ENCODE measurements around the gene ARHGAP10. TPM values are rescaled to one million over a fixed set of nuclear protein-coding genes. Genes with fewer than 3 reads are reported as not detected.

Gene ARHGAP10
- total RNA-seq, 2 experiments from 2014 or later, result 6.3 to 7.1 TPM

GRCh38 chr4:148057516-148057915 lies 325.6 kb downstream of the ARHGAP10 start:
- H3K4me1 Mint-ChIP-seq (ENCODE audit: low read depth), result peaks cover 89% of the 10 kb centered on the region
- ChIA-PET CTCF (interaction anchor here (1.0 to 2.2 kb wide), 16 partner anchors 10 to 974 kb away, joined by 3 to 18 read pairs (median 4); partner anchors contain the start of gene NR3C2), POLR2A (interaction anchor here (1.9 kb wide), 1 partner anchor 386 kb away, joined by 11 read pairs; the partner anchor contains the start of gene NR3C2)
- H3K4me3 Mint-ChIP-seq, result no peak overlapping the region
- H3K27ac Mint-ChIP-seq, result peak overlapping the region; percentile 59
- ATAC-seq (no peak), DNase-seq (no peak)
- no peaks in the 10 kb centered on the region for H3K27me3 Mint-ChIP-seq (ENCODE audit: low read depth)
- no peaks in the 10 kb centered on the region for H3K9me3 Mint-ChIP-seq (ENCODE audit: insufficient read depth)
- peaks cover 17% of the 10 kb centered on the region for H3K36me3 Mint-ChIP-seq (ENCODE audit: low read depth)

DNA sequence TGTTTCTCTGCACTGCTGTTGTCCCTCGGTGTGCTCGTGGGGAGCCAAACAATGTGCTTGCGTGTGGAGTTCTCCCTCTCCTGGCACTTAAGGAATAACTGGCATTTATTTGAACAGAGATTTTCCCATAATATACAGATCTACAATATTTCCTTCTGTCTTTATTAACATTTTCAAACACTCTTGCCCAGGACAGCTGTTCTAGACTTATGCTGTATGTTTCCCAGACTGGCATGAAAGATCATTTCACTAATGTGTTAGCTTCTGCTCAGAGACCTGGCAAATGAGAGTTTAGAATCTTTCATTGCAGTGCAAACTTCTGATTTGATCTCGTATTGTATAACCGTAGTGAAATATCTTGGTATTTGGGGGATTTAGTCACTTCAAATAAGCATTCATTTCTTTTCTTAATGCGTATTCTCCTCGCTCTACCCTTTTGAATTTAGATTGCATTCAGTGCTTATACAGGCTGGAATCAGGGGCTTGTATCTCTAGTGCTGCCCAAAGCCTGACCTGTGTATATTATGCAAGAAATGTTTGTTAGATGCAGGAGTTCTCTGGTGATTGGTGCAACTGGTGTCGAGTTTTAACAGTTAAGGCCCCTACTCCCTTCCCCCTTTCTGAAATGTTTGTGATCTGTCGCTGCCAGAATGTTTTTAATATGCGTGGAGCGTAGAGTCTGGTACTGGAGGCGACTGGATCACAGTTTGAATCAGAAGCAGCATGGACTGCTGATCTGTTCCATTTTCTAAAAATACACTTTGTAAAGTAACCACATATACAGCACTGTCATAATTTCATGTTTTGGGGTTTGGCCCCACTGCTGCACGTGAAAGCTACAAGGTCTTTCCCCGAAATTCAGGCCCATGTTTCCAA lies 326.3 kb downstream of the ARHGAP10 start:
- no peak overlapping the region for H3K4me3 Mint-ChIP-seq
- peaks cover 82% of the 10 kb centered on the region for H3K4me1 Mint-ChIP-seq (ENCODE audit: low read depth)
- ATAC-seq (no peak), DNase-seq (no peak)
- peaks cover 17% of the 10 kb centered on the region for H3K36me3 Mint-ChIP-seq (ENCODE audit: low read depth)
- ChIA-PET POLR2A (interaction anchor here (1.3 kb wide), 1 partner anchor 384 kb away, joined by 7 read pairs; the partner anchor contains the start of gene NR3C2), CTCF (interaction anchor here (1.3 kb wide), 1 partner anchor 36 kb away, joined by 3 read pairs; no protein-coding TSS in a partner anchor)
- no peaks in the 10 kb centered on the region for H3K9me3 Mint-ChIP-seq (ENCODE audit: insufficient read depth)
- H3K27ac Mint-ChIP-seq, result no peak overlapping the region
- H3K27me3 Mint-ChIP-seq (ENCODE audit: low read depth), result no peaks in the 10 kb centered on the region

DNA sequence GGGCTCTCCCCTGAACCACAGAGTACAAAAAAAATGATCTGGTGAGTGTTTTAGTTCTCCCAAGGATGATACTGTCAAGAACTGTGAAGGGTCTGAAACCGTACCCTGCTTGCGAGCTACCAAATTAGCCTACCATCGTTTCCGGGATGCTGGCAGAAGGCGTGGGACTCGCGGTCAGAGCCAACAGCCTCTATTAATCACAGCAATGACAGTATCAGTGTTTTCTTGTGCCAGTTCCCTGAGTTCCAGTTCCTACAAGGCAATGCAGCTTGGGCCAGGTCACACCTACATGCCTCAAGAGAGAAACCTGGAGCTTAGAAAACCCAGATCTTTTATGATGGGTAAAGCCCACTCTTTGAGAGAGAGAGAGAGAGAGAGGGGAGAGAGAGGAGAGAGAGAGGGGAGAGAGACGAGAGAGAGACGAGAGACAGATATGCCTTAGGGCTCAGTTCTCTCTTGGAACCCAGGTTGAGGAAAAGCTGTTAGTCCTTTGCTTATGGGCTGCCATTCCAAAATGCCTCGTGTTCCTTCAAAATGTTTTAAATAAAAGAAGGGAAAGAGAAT lies 327.8 kb downstream of the ARHGAP10 start:
- Mint-ChIP-seq H3K4me1 (ENCODE audit: low read depth) (peaks cover 67% of the 10 kb centered on the region), H3K27ac (peak overlapping the region; percentile 73), H3K9me3 (ENCODE audit: insufficient read depth) (no peaks in the 10 kb centered on the region), H3K4me3 (peak overlapping the region; percentile 67), H3K27me3 (ENCODE audit: low read depth) (no peaks in the 10 kb centered on the region), H3K36me3 (ENCODE audit: low read depth) (peaks cover 12% of the 10 kb centered on the region)
- no peak for DNase-seq
- ChIA-PET CTCF (interaction anchor here (0.8 to 1.3 kb wide), 3 partner anchors 15 to 384 kb away, joined by 3 to 4 read pairs (median 4); no protein-coding TSS in a partner anchor), POLR2A (interaction anchor here (0.8 to 1.3 kb wide), 2 partner anchors 9 to 383 kb away, joined by 4 to 7 read pairs; partner anchors contain the start of gene NR3C2)
- no peak for ATAC-seq

DNA sequence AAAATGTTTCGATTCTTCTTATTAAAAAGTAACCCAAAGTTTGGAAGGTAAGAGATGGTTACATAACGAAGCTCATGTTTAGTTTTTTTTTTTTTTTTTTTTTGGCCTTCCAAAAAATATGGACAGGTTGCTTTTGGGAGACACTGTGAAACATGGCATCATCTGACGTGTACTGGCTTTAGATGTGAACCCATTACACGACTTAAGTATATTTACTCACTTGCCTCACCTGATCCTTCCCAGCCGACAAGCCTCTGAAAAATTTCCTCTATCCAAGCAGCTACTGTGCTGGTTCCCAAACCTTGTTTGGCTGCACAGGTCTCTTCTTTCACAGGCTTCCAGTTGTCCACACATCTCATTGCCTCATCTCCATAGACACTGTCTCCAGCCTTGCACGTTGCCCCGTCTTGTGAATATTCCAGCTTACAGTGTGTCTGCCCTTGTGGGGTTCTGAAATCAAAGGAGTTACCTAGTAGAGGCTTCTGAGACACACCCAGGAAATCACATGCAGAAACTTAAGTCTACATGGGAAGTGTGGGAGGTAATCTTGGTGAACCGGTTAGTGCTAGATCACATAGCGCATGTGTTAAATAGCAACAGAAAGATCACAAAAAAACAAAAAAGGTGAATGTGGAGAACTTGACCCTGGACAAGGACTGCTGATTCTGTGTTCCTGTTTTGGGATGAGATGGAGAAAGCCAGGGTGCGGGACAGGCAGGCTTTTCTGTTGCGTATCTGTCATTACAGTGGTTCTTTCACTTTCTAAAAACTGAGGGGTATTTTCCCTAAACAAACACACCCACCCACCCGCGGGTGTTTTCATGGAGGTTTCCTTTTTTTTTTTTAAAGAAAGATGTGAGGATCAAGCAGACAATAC lies 328.6 kb downstream of the ARHGAP10 start:
- ATAC-seq (peak; percentile 61), DNase-seq (peak; percentile 44)
- Mint-ChIP-seq H3K27ac (peak overlapping the region; percentile 91), H3K4me3 (peak overlapping the region; percentile 73), H3K36me3 (ENCODE audit: low read depth) (peaks cover 12% of the 10 kb centered on the region), H3K4me1 (ENCODE audit: low read depth) (peaks cover 59% of the 10 kb centered on the region), H3K27me3 (ENCODE audit: low read depth) (no peaks in the 10 kb centered on the region), H3K9me3 (ENCODE audit: insufficient read depth) (no peaks in the 10 kb centered on the region)
- CTCF ChIA-PET, result interaction anchor here (0.8 kb wide), 1 partner anchor 31 kb away, joined by 3 read pairs; no protein-coding TSS in a partner anchor
- POLR2A ChIA-PET, result interaction anchor here (0.6 to 1.5 kb wide), 3 partner anchors 8 to 1026 kb away, joined by 3 to 5 read pairs (median 4); no protein-coding TSS in a partner anchor

DNA sequence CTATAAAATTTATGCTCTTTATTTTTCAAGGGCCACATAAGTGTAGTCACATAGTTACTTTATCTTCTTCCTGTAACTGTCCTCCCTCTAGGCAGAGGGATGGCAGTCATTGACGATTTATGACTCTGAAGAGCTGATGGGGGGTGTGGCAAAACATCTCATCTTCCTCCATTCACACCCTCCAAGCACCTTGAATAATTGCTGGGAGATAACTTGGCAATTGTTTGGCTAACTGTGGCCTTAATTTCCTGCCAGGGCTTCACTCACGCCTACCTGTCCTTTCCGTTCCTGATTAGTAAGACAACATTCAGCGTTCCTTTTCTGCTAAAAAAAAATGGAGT lies 329.2 kb downstream of the ARHGAP10 start:
- peak overlapping the region; percentile 91 for H3K27ac Mint-ChIP-seq
- H3K36me3 Mint-ChIP-seq (ENCODE audit: low read depth), result peaks cover 9% of the 10 kb centered on the region
- H3K27me3 Mint-ChIP-seq (ENCODE audit: low read depth), result no peaks in the 10 kb centered on the region
- no peak for DNase-seq
- ATAC-seq, result peak; percentile 27
- peak overlapping the region; percentile 73 for H3K4me3 Mint-ChIP-seq
- CTCF ChIA-PET, result interaction anchor here (0.8 kb wide), 1 partner anchor 31 kb away, joined by 3 read pairs; no protein-coding TSS in a partner anchor
- H3K9me3 Mint-ChIP-seq (ENCODE audit: insufficient read depth), result no peaks in the 10 kb centered on the region
- POLR2A ChIA-PET, result interaction anchor here (0.6 to 1.5 kb wide), 2 partner anchors 9 to 1027 kb away, joined by 3 to 5 read pairs; no protein-coding TSS in a partner anchor
- peaks cover 53% of the 10 kb centered on the region for H3K4me1 Mint-ChIP-seq (ENCODE audit: low read depth)

- peak overlapping the region; percentile 91 for H3K27ac Mint-ChIP-seq
- H3K4me3 Mint-ChIP-seq, result no peak overlapping the region
- no peak for ATAC-seq
- peaks cover 48% of the 10 kb centered on the region for H3K4me1 Mint-ChIP-seq (ENCODE audit: low read depth)
- H3K9me3 Mint-ChIP-seq (ENCODE audit: insufficient read depth), result no peaks in the 10 kb centered on the region
- DNase-seq, result no peak
- ChIA-PET POLR2A (interaction anchor here (1.5 kb wide), 1 partner anchor 9 kb away, joined by 5 read pairs; no protein-coding TSS in a partner anchor), CTCF (interaction anchor here (0.8 kb wide), 1 partner anchor 30 kb away, joined by 3 read pairs; no protein-coding TSS in a partner anchor)
- H3K36me3 Mint-ChIP-seq (ENCODE audit: low read depth), result peaks cover 9% of the 10 kb centered on the region
- H3K27me3 Mint-ChIP-seq (ENCODE audit: low read depth), result no peaks in the 10 kb centered on the region
These were observed 329.9 kb downstream of the ARHGAP10 start for GRCh38 chr4:148061795-148062194.

- peak overlapping the region; percentile 60 for H3K27ac Mint-ChIP-seq
These were observed 330.5 kb downstream of the ARHGAP10 start for GRCh38 chr4:148062301-148062950.

GRCh38 chr4:148064451-148064850 lies 332.6 kb downstream of the ARHGAP10 start:
- ChIA-PET POLR2A (no interaction called here), CTCF (interaction anchor here (0.7 kb wide), 1 partner anchor 9 kb away, joined by 3 read pairs; no protein-coding TSS in a partner anchor)
- ATAC-seq (no peak), DNase-seq (no peak)
- Mint-ChIP-seq H3K27ac (no peak overlapping the region), H3K4me3 (no peak overlapping the region), H3K27me3 (ENCODE audit: low read depth) (no peaks in the 10 kb centered on the region), H3K4me1 (ENCODE audit: low read depth) (peaks cover 23% of the 10 kb centered on the region), H3K36me3 (ENCODE audit: low read depth) (peaks cover 9% of the 10 kb centered on the region), H3K9me3 (ENCODE audit: insufficient read depth) (no peaks in the 10 kb centered on the region)

More at GRCh38 chr4:148062301-148062950, 330.5 kb downstream of the ARHGAP10 start:
- Mint-ChIP-seq H3K4me1 (ENCODE audit: low read depth) (peaks cover 42% of the 10 kb centered on the region), H3K4me3 (no peak overlapping the region), H3K36me3 (ENCODE audit: low read depth) (peaks cover 9% of the 10 kb centered on the region), H3K9me3 (ENCODE audit: insufficient read depth) (no peaks in the 10 kb centered on the region), H3K27me3 (ENCODE audit: low read depth) (no peaks in the 10 kb centered on the region)
- CTCF ChIA-PET, result no interaction called here
- POLR2A ChIA-PET, result no interaction called here
- DNase-seq (no peak), ATAC-seq (no peak)

- ATAC-seq, result no peak
- Mint-ChIP-seq H3K4me1 (ENCODE audit: low read depth) (peaks cover 18% of the 10 kb centered on the region), H3K36me3 (ENCODE audit: low read depth) (peaks cover 7% of the 10 kb centered on the region), H3K27me3 (ENCODE audit: low read depth) (no peaks in the 10 kb centered on the region), H3K4me3 (no peak overlapping the region), H3K27ac (no peak overlapping the region), H3K9me3 (ENCODE audit: insufficient read depth) (no peaks in the 10 kb centered on the region)
- DNase-seq, result no peak
- POLR2A ChIA-PET, result no interaction called here
- CTCF ChIA-PET, result interaction anchor here (0.6 to 0.7 kb wide), 2 partner anchors 9 to 376 kb away, joined by 3 read pairs; no protein-coding TSS in a partner anchor
These were observed 333.2 kb downstream of the ARHGAP10 start for GRCh38 chr4:148065075-148065474.

DNA sequence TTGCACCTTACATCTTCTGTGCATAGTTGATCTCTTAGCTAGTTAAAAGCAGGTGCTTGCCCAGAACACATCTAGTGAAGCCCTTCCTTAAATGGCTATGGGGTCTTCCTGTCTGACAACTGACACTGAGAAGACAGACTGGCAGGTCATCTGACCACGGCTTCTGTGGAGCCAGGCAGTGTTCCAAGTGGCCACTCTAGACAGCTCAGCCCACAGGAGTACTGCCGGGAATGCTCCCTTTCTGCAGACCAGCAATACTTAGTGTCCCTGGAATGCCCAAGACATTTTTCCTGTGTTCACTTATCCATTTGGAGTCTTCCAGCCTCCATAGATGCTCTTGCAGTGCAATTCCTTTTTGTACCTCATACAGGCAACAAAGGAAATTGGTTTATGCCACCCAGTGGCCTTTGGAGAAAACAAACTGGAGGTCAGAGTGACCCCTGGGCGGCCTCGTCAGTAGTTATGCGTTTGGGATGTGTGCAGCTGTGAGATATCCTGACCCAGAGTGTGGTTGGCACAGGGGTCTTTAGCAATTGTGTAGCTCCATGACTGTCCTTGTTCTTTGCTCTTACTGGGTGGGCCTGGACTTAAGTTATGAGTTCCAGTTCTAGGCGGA lies 335.5 kb downstream of the ARHGAP10 start:
- Mint-ChIP-seq H3K9me3 (ENCODE audit: insufficient read depth) (no peaks in the 10 kb centered on the region), H3K27me3 (ENCODE audit: low read depth) (no peaks in the 10 kb centered on the region), H3K4me1 (ENCODE audit: low read depth) (no peaks in the 10 kb centered on the region), H3K36me3 (ENCODE audit: low read depth) (peaks cover 2% of the 10 kb centered on the region), H3K4me3 (no peak overlapping the region), H3K27ac (no peak overlapping the region)
- POLR2A ChIA-PET, result no interaction called here
- CTCF ChIA-PET, result interaction anchor here (1.3 kb wide), 1 partner anchor 11 kb away, joined by 4 read pairs; no protein-coding TSS in a partner anchor
- ATAC-seq (no peak), DNase-seq (no peak)

Data from activated CD8-positive, alpha-beta T cell treated with anti-CD3 and anti-CD28 coated beads, Interleukin-2, amount 10 ng/mL, durations not matched to agents 7 days and 5 days (primary cell).